ENCODE data around the gene EVA1A.

EVA1A gene

GRCh38 chr2:75555701-75556100, 5.0 kb downstream of the EVA1A start:
- H3K27me3 ChIP-seq (replicated peaks; ENCODE audit: control insufficient read depth, insufficient read depth, low read length) = peaks cover 4% of the 10 kb centered on the region
- no peaks in the 10 kb centered on the region for H3K36me3 ChIP-seq (ENCODE audit: control insufficient read depth, insufficient read depth, low read length)
- DNase-seq (ENCODE audit: extremely low read depth, insufficient read length) = no peak
- TF ChIP-seq CTCF (IDR thresholded peaks at IDR 0.05; ENCODE audit: insufficient read depth, low read length, poor library complexity, severe bottlenecking) = no peak
- no peak overlapping the region for H3K4me3 ChIP-seq (replicated peaks; ENCODE audit: low read depth, low read length)

GRCh38 chr2:75553935-75554531, 6.7 kb downstream of the EVA1A start:
- H3K27me3 ChIP-seq (replicated peaks; ENCODE audit: control insufficient read depth, insufficient read depth, low read length) = peaks cover 3% of the 10 kb centered on the region
- H3K4me3 ChIP-seq (replicated peaks; ENCODE audit: low read depth, low read length) = no peak overlapping the region
- no peaks in the 10 kb centered on the region for H3K36me3 ChIP-seq (ENCODE audit: control insufficient read depth, insufficient read depth, low read length)
- no peak for DNase-seq (ENCODE audit: extremely low read depth, insufficient read length)
- TF ChIP-seq CTCF (IDR thresholded peaks at IDR 0.05; ENCODE audit: insufficient read depth, low read length, poor library complexity, severe bottlenecking) = no peak

GRCh38 chr2:75552222-75552621, 8.5 kb downstream of the EVA1A start:
- DNase-seq (ENCODE audit: extremely low read depth, insufficient read length) = no peak
- TF ChIP-seq CTCF (IDR thresholded peaks at IDR 0.05; ENCODE audit: insufficient read depth, low read length, poor library complexity, severe bottlenecking) = no peak
- H3K4me3 ChIP-seq (replicated peaks; ENCODE audit: low read depth, low read length) = no peak overlapping the region
- H3K27me3 ChIP-seq (replicated peaks; ENCODE audit: control insufficient read depth, insufficient read depth, low read length) = peaks cover 3% of the 10 kb centered on the region
- H3K36me3 ChIP-seq (ENCODE audit: control insufficient read depth, insufficient read depth, low read length) = no peaks in the 10 kb centered on the region

- Histone ChIP-seq H3K27me3 (replicated peaks; ENCODE audit: control insufficient read depth, insufficient read depth, low read length) (peaks cover 1% of the 10 kb centered on the region), H3K4me3 (replicated peaks; ENCODE audit: low read depth, low read length) (no peak overlapping the region), H3K36me3 (ENCODE audit: control insufficient read depth, insufficient read depth, low read length) (no peaks in the 10 kb centered on the region)
- no peak for DNase-seq (ENCODE audit: extremely low read depth, insufficient read length)
- no peak for TF ChIP-seq CTCF (IDR thresholded peaks at IDR 0.05; ENCODE audit: insufficient read depth, low read length, poor library complexity, severe bottlenecking)
These were observed 9.3 kb downstream of the EVA1A start for GRCh38 chr2:75551434-75551833.

- H3K27me3 ChIP-seq (replicated peaks; ENCODE audit: control insufficient read depth, insufficient read depth, low read length) = peaks cover 1% of the 10 kb centered on the region
- no peaks in the 10 kb centered on the region for H3K36me3 ChIP-seq (ENCODE audit: control insufficient read depth, insufficient read depth, low read length)
- no peak for DNase-seq (ENCODE audit: extremely low read depth, insufficient read length)
- H3K4me3 ChIP-seq (replicated peaks; ENCODE audit: low read depth, low read length) = no peak overlapping the region
- no peak for TF ChIP-seq CTCF (IDR thresholded peaks at IDR 0.05; ENCODE audit: insufficient read depth, low read length, poor library complexity, severe bottlenecking)
These were observed 11.1 kb downstream of the EVA1A start for GRCh38 chr2:75549401-75550253.
